Measurements from ENCODE around the gene STT3A.

STT3A gene

DNA sequence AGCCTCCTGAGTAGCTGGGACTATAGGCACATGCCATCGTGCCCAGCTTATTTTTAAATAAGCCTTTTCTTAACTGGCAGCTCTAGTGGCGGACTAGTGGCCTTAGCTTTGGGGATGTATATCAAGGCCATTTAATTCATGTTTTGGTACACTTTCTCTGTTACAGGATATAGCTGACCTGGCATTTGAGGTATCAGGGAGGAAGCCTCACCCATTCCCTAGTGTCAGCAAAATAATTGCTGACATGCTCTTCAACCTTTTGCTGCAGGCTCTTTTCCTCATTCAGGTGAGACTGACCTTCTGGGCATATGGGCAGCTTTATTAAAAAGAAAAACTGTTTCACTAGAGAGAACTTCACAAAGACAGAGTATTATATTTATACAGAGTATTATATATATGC lies 13.9 kb upstream of the STT3A start:
- H2AFZ ChIP-seq (ENCODE audit: low read depth, low read length, severe bottlenecking), result no peak overlapping the region
- no peaks in the 10 kb centered on the region for H3K9me2 ChIP-seq (replicated peaks; ENCODE audit: insufficient read depth, low read length)
- TF ChIP-seq, protein P1, sequence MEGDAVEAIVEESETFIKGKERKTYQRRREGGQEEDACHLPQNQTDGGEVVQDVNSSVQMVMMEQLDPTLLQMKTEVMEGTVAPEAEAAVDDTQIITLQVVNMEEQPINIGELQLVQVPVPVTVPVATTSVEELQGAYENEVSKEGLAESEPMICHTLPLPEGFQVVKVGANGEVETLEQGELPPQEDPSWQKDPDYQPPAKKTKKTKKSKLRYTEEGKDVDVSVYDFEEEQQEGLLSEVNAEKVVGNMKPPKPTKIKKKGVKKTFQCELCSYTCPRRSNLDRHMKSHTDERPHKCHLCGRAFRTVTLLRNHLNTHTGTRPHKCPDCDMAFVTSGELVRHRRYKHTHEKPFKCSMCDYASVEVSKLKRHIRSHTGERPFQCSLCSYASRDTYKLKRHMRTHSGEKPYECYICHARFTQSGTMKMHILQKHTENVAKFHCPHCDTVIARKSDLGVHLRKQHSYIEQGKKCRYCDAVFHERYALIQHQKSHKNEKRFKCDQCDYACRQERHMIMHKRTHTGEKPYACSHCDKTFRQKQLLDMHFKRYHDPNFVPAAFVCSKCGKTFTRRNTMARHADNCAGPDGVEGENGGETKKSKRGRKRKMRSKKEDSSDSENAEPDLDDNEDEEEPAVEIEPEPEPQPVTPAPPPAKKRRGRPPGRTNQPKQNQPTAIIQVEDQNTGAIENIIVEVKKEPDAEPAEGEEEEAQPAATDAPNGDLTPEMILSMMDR (IDR thresholded peaks at IDR 0.05; ENCODE audit: insufficient read depth, low read length, poor library complexity, severe bottlenecking), result no peak
- no peak for TF ChIP-seq EZH2phosphoT487 (conservative IDR thresholded peaks at IDR 0.05; ENCODE audit: low read length)
- H3K27ac ChIP-seq (ENCODE audit: low read depth, low read length), result no peak overlapping the region
- H3K4me2 ChIP-seq (ENCODE audit: low read depth, low read length, poor library complexity, severe bottlenecking), result no peak overlapping the region
- H3K36me3 ChIP-seq (ENCODE audit: low read length), result no peaks in the 10 kb centered on the region; the same call in 1 of the 2 replicates
- no peak overlapping the region for H3K9ac ChIP-seq (ENCODE audit: low read length)
- no peaks in the 10 kb centered on the region for H3K27me3 ChIP-seq (ENCODE audit: low read length)
- no peaks in the 10 kb centered on the region; the same call in 1 of the 2 replicates for H3F3A ChIP-seq (ENCODE audit: insufficient read depth)
- H4K20me1 ChIP-seq (ENCODE audit: low read depth, low read length), result no peaks in the 10 kb centered on the region
- H3K9me3 ChIP-seq (ENCODE audit: insufficient read depth, low read length), result no peaks in the 10 kb centered on the region
- H3K4me3 ChIP-seq (ENCODE audit: insufficient read depth, low read length, poor library complexity, severe bottlenecking), result no peak overlapping the region
- H3K79me2 ChIP-seq (ENCODE audit: insufficient read depth, low read length), result no peaks in the 10 kb centered on the region

DNA sequence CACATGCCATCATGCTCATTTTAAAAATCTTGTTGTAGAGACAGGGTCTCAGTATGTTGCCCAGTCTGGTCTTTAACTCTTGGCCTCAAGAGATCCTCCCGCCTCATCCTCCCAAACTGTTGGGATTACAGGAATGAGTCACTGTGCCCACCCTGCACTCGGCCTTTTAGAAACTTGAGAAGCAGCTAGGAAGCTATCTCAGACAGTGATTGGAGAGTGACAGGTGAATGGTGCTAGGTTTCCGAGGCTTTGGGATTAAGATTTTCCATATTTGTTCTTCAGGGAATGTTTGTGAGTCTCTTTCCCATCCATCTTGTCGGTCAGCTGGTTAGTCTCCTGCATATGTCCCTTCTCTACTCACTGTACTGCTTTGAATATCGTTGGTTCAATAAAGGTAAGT lies 12.8 kb upstream of the STT3A start:
- H4K20me1 ChIP-seq (ENCODE audit: low read depth, low read length), result no peaks in the 10 kb centered on the region
- no peak overlapping the region for H3K9ac ChIP-seq (ENCODE audit: low read length)
- TF ChIP-seq, protein P1 (IDR thresholded peaks at IDR 0.05; ENCODE audit: insufficient read depth, low read length, poor library complexity, severe bottlenecking), result no peak
- no peak for TF ChIP-seq EZH2phosphoT487 (conservative IDR thresholded peaks at IDR 0.05; ENCODE audit: low read length)
- no peaks in the 10 kb centered on the region for H3K9me2 ChIP-seq (replicated peaks; ENCODE audit: insufficient read depth, low read length)
- no peak overlapping the region for H2AFZ ChIP-seq (ENCODE audit: low read depth, low read length, severe bottlenecking)
- no peak overlapping the region for H3K4me3 ChIP-seq (ENCODE audit: insufficient read depth, low read length, poor library complexity, severe bottlenecking)
- H3K36me3 ChIP-seq (ENCODE audit: low read length), result no peaks in the 10 kb centered on the region; the same call in 1 of the 2 replicates
- H3F3A ChIP-seq (ENCODE audit: insufficient read depth), result no peaks in the 10 kb centered on the region; the same call in 1 of the 2 replicates
- no peak overlapping the region for H3K4me2 ChIP-seq (ENCODE audit: low read depth, low read length, poor library complexity, severe bottlenecking)
- H3K27ac ChIP-seq (ENCODE audit: low read depth, low read length), result no peak overlapping the region
- no peaks in the 10 kb centered on the region for H3K27me3 ChIP-seq (ENCODE audit: low read length)
- no peaks in the 10 kb centered on the region for H3K79me2 ChIP-seq (ENCODE audit: insufficient read depth, low read length)
- H3K9me3 ChIP-seq (ENCODE audit: insufficient read depth, low read length), result no peaks in the 10 kb centered on the region

DNA sequence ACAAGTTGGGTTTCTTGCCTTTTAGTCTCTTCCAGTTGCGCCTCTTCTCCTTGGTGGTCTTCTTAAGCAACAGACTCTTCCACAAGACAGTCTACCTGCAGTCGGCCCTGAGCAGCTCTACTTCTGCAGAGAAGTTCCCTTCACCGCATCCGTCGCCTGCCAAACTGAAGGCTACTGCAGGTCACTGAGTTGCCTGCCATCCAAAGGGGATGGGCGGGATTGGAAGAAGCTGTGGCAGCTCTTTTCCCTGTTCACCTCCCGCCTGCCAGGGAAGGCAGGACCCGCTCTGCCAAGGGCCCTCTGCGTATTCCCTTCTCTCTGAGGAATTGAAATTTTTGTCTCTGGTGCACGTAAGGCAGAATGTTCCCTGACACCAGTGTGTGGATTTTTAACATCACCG lies 9.2 kb upstream of the STT3A start:
- no peaks in the 10 kb centered on the region for H3K79me2 ChIP-seq (ENCODE audit: insufficient read depth, low read length)
- no peaks in the 10 kb centered on the region for H3K27me3 ChIP-seq (ENCODE audit: low read length)
- H2AFZ ChIP-seq (ENCODE audit: low read depth, low read length, severe bottlenecking), result no peak overlapping the region
- TF ChIP-seq EZH2phosphoT487 (conservative IDR thresholded peaks at IDR 0.05; ENCODE audit: low read length), result no peak
- TF ChIP-seq, protein P1 (IDR thresholded peaks at IDR 0.05; ENCODE audit: insufficient read depth, low read length, poor library complexity, severe bottlenecking), result no peak
- H3K36me3 ChIP-seq (ENCODE audit: low read length), result no peaks in the 10 kb centered on the region; the same call in 1 of the 2 replicates
- no peak overlapping the region for H3K9ac ChIP-seq (ENCODE audit: low read length)
- no peaks in the 10 kb centered on the region for H4K20me1 ChIP-seq (ENCODE audit: low read depth, low read length)
- no peak overlapping the region for H3K4me2 ChIP-seq (ENCODE audit: low read depth, low read length, poor library complexity, severe bottlenecking)
- H3K9me2 ChIP-seq (replicated peaks; ENCODE audit: insufficient read depth, low read length), result no peaks in the 10 kb centered on the region
- H3K9me3 ChIP-seq (ENCODE audit: insufficient read depth, low read length), result no peaks in the 10 kb centered on the region
- H3K27ac ChIP-seq (ENCODE audit: low read depth, low read length), result no peak overlapping the region
- no peaks in the 10 kb centered on the region; the same call in 1 of the 2 replicates for H3F3A ChIP-seq (ENCODE audit: insufficient read depth)
- H3K4me3 ChIP-seq (ENCODE audit: insufficient read depth, low read length, poor library complexity, severe bottlenecking), result no peak overlapping the region
